GOT3 (cell line): ENCODE data around the gene ABI1.

Source experiments
- DNase-seq: peaks from one replicate; lab custom pipeline; 2025; ENCODE audit warnings: mixed read lengths; lab: John Stamatoyannopoulos, UW

The ABI1 gene

DNA sequence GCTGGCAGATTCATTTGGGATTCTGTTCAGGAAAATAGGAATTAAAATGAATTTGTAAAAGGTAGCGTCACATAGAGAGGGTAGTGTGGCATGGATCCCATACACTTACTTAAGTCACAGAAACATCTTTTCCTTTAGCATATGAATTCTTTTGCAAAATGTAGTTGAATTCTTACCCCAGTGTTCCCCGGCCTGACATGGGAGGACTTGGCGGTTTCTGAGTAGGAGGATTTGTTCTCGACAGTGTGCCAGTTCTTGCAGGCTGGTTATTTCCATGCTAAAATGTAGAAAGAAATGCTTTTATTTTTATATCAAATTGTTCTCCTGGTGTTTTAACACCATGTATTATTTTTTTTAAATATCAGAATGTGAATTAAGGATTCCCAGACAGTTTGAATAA lies 90.7 kb downstream of the ABI1 start:
- no peak for DNase-seq

DNA sequence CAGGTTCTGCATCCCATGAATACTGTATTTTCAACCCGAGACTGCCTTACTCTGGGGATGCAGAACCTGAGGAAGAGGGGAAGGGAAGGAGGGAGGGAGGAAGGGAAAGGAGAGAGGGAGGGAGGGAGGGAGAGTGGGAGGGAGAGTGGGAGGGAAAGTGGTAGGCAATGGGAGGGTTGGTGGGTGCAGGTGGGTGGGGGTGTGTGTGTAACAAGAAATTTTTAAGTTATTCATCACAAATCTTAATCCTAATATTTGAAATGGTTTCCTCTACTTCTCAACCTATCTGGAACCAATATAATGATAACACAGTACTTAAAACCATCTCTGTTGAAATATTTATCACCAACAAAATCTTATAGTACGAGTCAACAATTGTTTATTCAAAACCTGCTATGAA lies 95.2 kb downstream of the ABI1 start:
- DNase-seq, result no peak

DNA sequence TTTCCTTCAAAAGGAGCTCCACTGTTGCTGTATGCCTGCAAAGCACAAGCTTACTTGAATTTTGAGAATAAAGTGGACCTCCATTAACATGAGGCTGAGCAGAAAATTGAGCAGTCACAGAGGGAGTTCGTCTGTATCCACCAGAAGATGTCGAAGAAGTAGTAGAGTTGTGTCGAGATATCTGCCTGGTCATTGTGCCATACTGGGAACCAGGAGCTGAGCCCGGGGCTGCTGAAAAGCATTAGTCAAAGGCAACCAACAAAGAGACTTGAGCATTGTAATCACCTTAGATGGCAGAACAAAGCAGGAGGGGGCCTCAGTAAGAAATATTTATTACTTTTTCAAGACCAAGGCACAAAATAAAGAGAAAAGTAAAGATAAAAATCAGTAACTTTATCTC lies 101.8 kb downstream of the ABI1 start:
- DNase-seq, result no peak

DNA sequence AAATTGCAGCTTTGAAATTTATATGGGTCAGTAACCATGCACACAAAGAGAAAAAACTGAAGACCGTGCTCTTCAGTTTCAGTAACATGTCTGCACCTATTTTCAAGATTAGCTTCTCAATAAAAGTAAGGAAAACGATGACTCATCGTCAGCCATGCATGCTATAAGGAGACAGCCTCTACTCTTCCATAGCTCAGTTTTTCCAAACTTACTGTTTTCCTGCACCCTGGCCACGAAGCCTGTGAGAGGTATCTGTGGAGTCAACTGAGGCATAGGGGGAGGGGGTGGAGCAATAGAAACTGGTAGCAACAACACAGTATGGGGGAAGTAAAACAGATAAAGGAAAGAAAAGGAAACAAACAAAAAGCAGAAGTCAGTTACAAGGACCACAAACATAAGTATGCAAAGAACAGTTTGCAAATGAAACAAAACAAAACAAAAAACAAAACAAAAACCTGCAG lies 105.3 kb downstream of the ABI1 start:
- no peak for DNase-seq

DNA sequence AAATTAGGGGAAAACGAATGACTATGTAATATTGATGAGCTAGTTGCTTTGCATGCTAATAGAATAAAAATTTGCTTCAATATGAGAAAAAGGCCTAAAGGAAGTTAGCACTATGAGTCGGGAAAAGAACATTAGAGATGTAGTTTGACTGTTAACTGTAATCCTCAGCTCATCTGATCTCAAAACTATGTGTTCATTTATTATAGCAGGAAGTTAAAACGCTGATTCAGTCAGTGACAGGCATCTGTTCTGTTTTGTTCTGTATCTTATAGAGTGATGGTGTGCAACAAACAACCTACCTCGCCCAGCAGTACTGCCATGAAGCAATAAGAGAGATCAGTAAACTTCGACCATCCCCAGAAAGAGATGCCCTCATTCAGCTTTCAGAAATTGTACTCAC lies 114.7 kb downstream of the ABI1 start:
- no peak for DNase-seq

DNA sequence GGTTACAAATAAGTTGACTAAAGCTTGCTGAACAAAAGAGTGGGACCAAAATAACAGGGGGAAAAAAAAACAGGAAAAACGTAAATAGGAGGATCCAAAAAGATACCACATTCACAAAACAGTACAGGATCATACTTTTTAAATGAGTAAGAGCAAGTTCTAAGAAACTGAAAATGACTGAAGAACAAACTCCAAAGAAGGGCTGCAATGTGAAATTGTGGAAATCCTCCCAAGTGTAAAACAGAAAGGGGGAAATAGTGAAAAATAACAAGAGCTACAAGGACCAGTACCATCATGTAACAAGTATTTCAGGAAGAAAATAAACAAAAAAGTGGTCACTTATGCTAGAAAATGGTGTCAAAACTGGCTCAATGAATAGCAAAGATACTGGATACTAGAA lies 116.9 kb downstream of the ABI1 start:
- no peak for DNase-seq

DNA sequence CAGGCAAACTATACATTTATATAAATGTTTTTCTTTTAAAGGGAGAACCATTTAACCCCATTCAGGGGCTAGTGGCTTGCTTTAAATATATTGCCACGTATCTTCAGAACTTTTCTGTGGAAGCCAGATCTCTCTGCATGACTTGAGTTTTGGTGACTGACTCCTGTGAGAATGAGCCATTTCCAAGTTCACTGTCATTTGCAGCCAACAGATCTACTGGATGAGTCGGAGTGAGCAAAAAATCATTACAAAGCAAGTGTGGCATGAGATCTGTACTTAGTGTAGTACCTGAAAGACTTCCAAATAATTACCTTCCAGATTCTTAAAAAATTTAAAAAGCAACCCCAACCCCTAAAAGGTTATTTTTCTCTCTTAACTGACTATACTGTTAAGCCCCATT lies 117.7 kb downstream of the ABI1 start:
- no peak for DNase-seq

DNA sequence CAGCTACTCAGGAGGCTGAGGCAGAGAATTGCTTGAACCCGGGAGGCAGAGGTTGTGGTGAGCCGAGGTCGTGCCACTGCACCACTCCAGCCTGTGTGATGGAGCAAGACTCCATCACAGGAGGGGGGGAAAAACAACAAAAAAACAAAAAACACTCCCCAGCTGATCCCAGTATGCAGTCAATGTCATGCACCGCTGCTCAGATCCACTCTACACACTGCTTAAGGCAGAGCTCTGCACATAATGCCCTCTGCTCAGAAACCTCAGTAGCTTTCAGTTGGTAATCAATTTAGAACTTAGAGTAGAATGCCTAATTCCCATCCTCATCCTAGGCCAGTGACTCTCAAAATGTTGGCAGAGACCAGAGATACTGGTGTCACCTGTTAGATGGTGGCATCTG lies 119.4 kb downstream of the ABI1 start:
- no peak for DNase-seq

DNA sequence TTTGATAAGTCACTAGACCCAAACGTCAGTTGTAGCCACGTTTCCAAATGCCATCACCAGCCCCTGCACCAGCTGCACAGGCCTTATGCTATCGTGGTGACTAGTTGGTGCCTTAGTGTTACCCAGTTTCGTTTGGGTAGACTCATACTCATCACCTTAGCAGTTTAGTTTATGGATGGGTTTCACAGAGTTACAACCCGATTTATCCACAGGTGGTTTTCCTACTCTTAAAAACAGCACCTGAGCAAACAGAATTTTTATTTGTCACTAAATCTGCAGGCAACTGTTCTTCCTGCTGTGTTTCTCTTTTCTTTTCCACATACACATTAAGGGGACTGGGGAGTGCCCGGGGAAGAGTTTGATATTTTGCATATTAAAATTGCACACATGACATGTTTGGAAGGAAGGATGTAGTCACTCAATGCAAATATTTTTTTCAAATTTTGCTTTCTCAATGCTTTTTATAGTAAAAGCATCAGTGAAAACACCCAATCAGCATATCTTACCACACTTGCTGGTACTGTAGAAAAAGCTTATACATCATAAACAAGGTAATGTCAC lies 121.6 kb downstream of the ABI1 start:
- no peak for DNase-seq

DNA sequence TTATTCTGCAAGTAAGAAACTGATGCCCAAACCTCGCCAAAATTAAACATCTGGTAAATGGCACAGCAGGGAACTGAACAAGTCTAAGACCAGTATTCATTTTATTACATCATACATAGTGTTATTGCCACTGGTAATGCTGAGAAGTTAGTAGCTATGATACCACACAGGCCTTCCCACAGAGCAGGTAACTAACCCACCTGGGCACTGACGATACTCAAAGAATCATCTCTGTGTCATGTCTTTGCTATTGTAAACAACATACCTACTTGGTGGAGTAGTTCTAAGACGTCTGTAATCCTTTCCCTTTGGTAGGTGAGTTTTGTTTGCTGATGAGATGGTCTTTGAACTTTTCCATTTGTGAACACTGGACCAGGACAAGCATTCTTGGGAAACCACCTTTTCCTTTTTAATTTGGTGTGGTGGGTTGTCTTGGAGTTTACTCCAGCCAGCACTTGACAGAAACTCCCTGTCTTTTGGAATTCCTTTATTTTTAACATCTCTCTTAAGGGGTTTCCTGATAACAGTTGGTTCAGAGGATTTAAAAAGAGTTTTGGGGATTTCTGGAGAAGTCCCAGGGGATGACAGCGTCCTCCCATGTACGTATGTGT lies 122.4 kb downstream of the ABI1 start:
- DNase-seq, result no peak

DNA sequence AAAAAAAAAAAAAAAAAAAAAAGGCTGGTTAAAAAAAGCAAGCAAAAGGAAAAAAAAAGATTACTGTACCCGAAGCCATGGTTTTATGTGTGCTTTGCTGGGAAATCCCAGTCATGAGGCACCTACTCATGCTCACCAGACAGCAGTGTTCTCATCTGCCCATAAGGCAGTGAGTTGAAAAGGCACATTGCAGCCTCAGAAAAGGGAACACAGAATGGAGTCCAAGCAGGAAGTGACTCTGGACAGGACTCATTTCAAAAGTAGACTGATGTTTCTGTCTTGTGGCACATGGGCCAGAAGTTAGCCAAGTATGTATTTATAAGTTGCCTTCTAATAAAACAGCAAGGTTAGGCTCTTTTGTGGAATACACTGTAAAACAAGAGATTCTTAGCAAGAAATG lies 123.0 kb downstream of the ABI1 start:
- no peak for DNase-seq

DNA sequence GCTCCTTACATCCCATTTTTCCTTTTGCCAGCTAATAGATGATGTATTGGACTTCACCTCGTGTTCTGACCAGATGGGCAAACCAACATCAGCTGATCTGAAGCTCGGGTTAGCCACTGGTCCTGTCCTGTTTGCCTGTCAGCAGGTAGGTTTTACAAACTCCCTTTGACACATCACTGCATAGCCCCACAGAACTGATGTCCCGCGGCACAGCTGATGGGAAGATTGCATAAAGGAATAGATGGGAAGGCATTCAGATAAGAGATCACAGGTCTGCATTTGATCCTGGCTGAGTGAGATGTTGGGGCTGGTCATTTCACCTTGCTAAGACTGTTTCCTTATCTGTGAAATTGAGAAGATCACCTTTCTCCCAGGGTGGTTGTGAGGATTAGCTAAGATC lies 125.3 kb downstream of the ABI1 start:
- DNase-seq, result no peak

DNA sequence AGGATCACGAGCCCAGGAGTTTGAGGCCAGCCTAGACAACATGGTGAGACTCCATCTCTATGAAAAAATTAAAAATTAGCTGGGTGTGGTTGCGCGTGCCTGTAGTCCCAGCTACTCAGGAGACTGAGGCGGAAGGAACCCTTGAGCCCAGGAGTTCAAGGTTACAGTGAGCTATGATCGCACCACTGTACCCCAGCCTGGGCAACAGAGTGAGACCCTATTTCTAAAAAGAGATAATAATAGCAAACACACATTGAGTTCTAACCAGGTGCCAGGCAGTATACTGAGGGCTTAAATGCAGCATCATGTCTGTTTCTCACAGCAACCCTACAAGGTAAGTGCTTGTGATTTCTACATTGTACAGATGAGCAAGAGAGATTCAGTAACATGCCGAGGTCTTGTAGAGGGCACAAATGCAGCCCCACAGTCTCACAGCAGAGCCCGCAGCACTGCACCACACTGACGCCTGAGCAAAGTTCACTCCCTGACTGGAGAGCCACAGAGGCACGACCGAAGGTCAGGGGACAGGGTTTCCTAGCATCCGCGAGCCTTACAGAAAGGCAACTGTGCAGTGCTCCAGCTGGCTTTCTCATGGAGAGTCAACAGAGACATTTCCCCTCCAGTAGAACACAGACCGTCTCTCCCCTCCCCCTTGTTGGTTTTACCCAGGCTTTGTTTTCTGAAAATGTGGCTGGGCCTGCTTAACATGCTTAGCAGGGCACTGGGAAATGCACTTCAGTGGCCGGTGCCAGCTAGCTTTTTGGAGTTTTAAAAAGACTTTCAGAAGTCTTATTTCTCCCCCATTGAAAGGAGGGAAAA lies 126.8 kb downstream of the ABI1 start:
- no peak for DNase-seq

DNA sequence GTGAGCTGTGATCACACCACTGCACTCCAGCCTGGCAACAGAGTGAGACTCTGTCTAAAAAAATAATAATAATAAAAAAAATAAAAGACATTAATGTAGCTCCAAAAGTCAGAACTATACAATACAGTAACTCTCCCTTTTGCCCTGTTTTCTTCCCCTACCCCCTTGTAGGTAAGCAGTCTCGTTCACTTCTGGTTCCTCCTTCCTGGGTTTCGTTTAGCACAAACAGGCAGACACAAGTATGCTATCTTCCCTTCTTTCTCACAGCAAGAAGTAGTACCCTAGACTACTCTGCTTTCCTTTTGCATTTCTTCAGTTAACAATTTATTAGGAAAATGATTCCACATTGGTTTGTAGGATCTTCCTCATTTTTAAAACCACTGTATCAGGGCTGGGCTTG lies 130.2 kb downstream of the ABI1 start:
- no peak for DNase-seq

DNA sequence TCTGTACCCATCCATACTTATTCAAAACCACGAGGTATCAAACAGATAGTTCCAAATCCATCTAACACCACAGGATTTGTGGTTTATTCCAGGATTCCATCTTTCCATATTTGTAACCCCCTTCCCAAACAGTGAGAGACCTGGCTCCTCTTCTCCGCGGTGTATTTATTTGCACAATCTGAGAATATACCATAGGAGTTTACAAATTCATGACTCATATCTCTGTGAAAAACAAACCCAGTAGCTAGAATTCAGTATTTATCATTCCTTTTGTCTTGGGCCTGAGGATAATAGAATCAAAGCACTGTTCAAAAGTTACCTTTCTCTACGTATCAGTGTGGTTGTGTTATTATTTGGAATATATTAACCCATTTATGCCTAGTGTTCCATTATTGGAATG lies 131.4 kb downstream of the ABI1 start:
- no peak for DNase-seq

DNA sequence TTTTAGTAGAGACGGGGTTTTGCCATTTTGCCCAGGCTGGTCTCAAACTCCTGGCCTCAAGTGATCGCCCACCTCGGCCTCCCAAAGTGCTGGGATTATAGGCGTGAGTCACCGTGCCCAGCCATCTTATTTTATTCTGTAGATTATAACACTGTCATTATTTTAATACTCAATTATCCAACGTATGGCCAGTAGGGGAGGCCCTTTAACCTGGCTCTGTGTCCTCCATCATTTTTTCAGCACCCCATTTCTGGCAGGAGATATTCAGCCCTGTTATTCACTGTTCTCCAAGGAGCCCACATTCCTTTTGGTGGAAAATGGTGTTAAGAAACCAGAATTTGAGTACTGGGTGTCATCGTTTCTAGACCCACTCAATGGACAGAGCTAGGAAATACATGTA lies 131.8 kb downstream of the ABI1 start:
- no peak for DNase-seq

DNA sequence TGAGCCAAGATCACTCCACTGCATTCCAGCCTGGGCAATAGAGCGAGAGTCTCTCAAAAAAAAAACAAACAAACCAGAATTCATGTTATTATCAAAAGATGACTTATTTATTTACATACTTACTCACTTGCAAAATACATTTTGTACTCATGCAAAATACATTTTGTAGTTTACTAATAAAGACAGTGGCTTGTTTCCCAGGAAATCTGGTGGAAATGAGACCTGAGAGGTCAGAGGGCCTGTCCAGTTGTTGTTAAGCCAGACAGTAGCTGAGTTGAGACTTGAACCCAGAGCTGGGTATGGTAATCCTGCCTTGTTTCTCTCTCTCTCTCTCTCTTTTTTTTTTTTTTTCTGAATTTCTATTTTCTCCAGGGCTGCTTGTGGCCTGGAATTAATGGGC lies 133.8 kb downstream of the ABI1 start:
- DNase-seq, result no peak

DNA sequence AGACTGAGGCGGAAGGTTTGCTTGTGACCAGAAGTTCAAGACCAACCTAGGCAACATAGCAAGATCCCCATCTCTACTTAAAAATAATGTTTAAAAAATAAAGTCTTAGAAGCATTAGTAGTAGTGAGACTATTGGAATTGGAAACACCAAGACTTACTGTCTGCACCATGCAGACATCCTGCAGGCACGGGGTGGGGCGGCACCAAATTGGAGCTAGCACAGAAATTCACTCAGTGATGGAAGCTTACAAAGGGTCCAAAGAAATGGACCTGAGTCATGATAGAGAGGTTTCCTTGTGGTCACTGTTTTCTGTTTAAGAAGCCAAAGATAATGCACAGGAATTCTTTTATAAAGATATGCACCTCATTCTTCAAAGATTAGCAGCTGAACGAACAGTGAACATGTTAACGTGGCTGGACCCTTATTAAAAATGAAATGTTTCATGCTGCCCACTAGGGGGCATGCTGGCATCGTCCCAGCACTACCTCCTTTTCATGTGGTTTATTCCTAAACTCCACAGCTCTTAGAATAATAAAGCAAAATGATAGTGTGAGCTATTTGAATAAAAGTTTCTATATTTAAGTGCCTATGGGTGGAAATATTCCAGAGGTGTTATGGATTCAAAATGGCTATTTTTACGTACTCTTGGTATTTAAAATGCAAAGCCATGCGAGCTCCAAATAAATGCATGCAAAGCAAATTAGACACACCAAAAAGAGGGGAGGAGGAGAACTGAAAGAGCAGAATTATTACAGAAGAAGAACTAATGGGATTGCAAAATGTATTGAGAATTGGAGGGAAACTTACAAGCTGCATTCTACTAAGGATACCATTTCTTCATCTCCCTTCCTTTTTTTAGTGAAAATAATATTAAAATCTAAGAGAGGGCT lies 134.7 kb downstream of the ABI1 start:
- no peak for DNase-seq

DNA sequence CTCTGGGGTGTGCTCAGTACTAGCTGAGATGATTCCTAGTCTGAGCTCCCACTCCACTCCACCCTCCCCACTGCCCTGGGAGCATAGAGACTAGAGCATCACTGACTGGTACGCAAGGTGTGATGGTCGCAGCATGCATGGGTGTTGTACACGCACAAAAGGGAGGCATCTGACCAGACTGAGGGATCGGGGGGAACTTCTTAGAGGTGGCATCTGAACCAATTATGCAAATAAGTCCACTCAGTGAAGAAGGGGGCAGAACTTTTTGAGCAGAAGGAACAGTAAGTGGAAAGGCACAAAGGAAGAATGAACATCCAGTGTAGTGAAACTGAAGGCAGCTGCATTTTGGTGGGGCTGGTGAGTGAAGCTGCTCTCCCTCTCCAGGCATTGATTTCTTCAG lies 137.7 kb downstream of the ABI1 start:
- DNase-seq, result no peak

DNA sequence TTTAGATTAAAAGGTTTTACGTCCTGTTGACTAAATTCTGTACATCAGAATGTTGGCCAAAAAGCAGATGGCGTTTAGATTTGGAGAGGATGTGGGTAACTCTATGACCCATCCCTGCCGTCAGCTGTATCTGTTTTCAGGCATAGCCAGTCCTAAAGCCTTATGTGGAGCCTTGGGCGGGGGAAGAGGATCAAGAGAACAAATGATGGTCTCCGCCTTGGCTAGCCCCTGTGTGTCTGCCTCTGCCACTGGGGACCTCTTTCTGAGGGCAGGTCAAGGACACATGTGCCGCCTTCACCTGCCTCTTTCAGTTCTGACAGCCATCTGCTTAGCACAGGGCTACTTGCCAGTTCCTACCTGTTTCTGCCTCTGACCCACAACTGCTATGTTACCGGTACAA lies 139.2 kb downstream of the ABI1 start:
- no peak for DNase-seq

DNA sequence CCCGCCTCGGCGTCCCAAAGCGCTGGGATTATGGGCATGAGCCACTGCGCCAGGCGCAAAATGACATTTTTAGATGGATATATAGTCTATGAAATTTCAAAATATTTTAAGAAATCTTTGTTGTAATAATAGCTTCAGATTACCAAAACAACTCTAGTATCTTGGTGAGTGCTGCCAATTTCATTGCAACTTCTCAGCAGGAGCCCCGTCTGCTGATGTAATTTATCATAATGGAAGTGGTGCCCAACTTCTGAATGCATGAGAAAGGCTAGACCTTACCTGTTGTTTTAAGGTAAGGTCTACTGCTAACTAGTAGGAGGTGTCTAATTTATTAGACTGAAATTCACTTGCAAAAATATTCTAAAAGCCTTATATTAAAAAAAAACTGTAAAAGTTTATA lies 143.3 kb downstream of the ABI1 start:
- no peak for DNase-seq

DNA sequence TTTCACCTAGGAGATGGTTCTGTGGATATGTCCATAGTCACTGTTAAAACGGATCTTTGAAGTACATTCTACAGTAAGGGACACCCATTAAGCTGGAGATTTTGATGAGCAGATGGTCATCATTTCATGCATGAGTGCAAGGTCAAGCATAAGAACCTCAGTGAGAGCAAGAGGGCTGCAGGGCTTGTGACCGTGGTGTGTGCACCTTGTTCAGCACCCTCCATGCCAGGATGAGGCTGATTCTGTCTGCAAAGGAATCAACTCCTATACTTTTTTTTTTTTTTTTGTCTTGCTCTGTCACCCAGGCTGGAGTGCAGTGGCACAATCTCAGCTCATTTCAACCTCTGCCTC lies 145.6 kb downstream of the ABI1 start:
- no peak for DNase-seq
